Nephron progenitor cell (in vitro differentiated cells): ENCODE measurements around the gene F8.
A peak's percentile ranks its signal among the peaks of the same experiment; 100 is the strongest.

Source experiments
- DNase-seq: peaks from one replicate; pipeline ENCODE4 v3.0.0; 2021
- H3K27ac Mint-ChIP-seq: 2 replicates; pipeline ENCODE4 v1.8.0; 2021; ENCODE audit warnings: mild to moderate bottlenecking, moderate library complexity, mixed read lengths
- H3K27me3 Mint-ChIP-seq: 2 replicates; pipeline ENCODE4 v1.8.0; 2021; ENCODE audit warnings: mild to moderate bottlenecking, low read depth, mixed read lengths; ENCODE audit not compliant: poor library complexity
- H3K36me3 Mint-ChIP-seq: 2 replicates; pipeline ENCODE4 v1.8.0; 2021; ENCODE audit warnings: low read depth, mixed read lengths
- H3K4me1 Mint-ChIP-seq: 2 replicates; pipeline ENCODE4 v1.8.0; 2021; ENCODE audit warnings: mixed read lengths
- H3K4me3 Mint-ChIP-seq: 2 replicates; pipeline ENCODE4 v1.8.0; 2021; ENCODE audit warnings: mild to moderate bottlenecking, moderate library complexity, mixed read lengths
- H3K9me3 Mint-ChIP-seq: 2 replicates; pipeline ENCODE4 v1.8.0; 2021; ENCODE audit warnings: mild to moderate bottlenecking, moderate library complexity, mixed read lengths
- TF ChIP-seq, protein P1 (sequence below): fragments of 200-600 bp; sonication (generic); IDR thresholded peaks from 2 replicates; pipeline ENCODE4 v1.5.0; 2021; ENCODE audit warnings: antibody characterized with exemption

The F8 gene

GRCh38 chrX:154799556-154800348 lies 222.8 kb downstream of the F8 start:
- peaks cover 54% of the 10 kb centered on the region for H3K9me3 Mint-ChIP-seq
- H3K4me1 Mint-ChIP-seq: peaks cover 47% of the 10 kb centered on the region
- peak overlapping the region; percentile 46 for H3K27ac Mint-ChIP-seq
- no peaks in the 10 kb centered on the region for H3K36me3 Mint-ChIP-seq
- DNase-seq: no peak
- no peaks in the 10 kb centered on the region for H3K27me3 Mint-ChIP-seq
- TF ChIP-seq, protein P1, sequence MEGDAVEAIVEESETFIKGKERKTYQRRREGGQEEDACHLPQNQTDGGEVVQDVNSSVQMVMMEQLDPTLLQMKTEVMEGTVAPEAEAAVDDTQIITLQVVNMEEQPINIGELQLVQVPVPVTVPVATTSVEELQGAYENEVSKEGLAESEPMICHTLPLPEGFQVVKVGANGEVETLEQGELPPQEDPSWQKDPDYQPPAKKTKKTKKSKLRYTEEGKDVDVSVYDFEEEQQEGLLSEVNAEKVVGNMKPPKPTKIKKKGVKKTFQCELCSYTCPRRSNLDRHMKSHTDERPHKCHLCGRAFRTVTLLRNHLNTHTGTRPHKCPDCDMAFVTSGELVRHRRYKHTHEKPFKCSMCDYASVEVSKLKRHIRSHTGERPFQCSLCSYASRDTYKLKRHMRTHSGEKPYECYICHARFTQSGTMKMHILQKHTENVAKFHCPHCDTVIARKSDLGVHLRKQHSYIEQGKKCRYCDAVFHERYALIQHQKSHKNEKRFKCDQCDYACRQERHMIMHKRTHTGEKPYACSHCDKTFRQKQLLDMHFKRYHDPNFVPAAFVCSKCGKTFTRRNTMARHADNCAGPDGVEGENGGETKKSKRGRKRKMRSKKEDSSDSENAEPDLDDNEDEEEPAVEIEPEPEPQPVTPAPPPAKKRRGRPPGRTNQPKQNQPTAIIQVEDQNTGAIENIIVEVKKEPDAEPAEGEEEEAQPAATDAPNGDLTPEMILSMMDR: no peak
- H3K4me3 Mint-ChIP-seq: no peak overlapping the region

- no peak overlapping the region for H3K27ac Mint-ChIP-seq
- no peaks in the 10 kb centered on the region for H3K36me3 Mint-ChIP-seq
- H3K4me3 Mint-ChIP-seq: no peak overlapping the region
- H3K9me3 Mint-ChIP-seq: peaks cover 55% of the 10 kb centered on the region
- TF ChIP-seq, protein P1: no peak
- no peak for DNase-seq
- peaks cover 23% of the 10 kb centered on the region for H3K4me1 Mint-ChIP-seq
- H3K27me3 Mint-ChIP-seq: no peaks in the 10 kb centered on the region
Observed at GRCh38 chrX:154797006-154797405, 225.5 kb downstream of the F8 start.

GRCh38 chrX:154795016-154795415 lies 227.5 kb downstream of the F8 start:
- Mint-ChIP-seq H3K4me1 (peaks cover 10% of the 10 kb centered on the region), H3K9me3 (peaks cover 56% of the 10 kb centered on the region), H3K27ac (no peak overlapping the region), H3K4me3 (no peak overlapping the region), H3K27me3 (no peaks in the 10 kb centered on the region), H3K36me3 (peaks cover 4% of the 10 kb centered on the region)
- no peak for DNase-seq
- TF ChIP-seq, protein P1: no peak

- TF ChIP-seq, protein P1: no peak
- H3K9me3 Mint-ChIP-seq: peaks cover 51% of the 10 kb centered on the region
- no peak for DNase-seq
- no peak overlapping the region for H3K27ac Mint-ChIP-seq
- H3K4me3 Mint-ChIP-seq: no peak overlapping the region
- no peaks in the 10 kb centered on the region for H3K27me3 Mint-ChIP-seq
- H3K36me3 Mint-ChIP-seq: peaks cover 9% of the 10 kb centered on the region
- no peaks in the 10 kb centered on the region for H3K4me1 Mint-ChIP-seq
Observed at GRCh38 chrX:154793084-154793795, 229.3 kb downstream of the F8 start.

DNA sequence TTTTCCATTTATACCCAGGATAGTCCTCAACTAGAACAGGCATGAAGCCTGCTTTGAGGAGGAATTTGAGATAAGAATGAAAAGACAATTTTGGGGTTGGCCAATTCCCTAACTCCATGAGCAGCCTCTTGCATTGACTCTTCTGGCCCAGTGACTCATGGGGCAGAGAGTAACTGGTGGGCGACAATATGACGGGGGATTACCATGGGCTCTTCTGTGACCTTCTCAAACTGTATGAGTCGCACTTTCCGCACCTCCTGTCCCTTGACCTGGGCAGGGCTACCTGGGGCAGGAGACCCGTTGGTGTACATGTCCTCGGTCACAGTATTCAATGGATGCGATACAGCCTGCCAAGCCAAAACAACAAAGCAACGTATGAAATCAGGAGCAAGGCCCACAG lies 230.6 kb downstream of the F8 start:
- Mint-ChIP-seq H3K36me3 (peaks cover 12% of the 10 kb centered on the region), H3K27me3 (peaks cover 3% of the 10 kb centered on the region), H3K27ac (no peak overlapping the region), H3K4me3 (no peak overlapping the region), H3K9me3 (peaks cover 43% of the 10 kb centered on the region), H3K4me1 (no peaks in the 10 kb centered on the region)
- TF ChIP-seq, protein P1: no peak
- no peak for DNase-seq
